Peyer's patch (tissue), 4 donors: ENCODE measurements around the gene NYAP1. TPM values are rescaled to one million over a fixed set of nuclear protein-coding genes. Genes with fewer than 3 reads are reported as not detected.

Experiments used
- DNase-seq, 3 donors: peaks; one replicate each; pipeline ENCODE4 v3.0.0-alpha.2; 2017 to 2019
- H3K27ac ChIP-seq, 4 donors: fragments of 200-600 bp; sonication (generic); one replicate each; pipeline ENCODE4 v1.5.1; 2016 to 2019
- H3K27me3 ChIP-seq, 2 donors: fragments of 200-600 bp; sonication (generic); one replicate each; pipeline ENCODE4 v1.5.1; 2019
- H3K36me3 ChIP-seq, 3 donors: fragments of 200-600 bp; sonication (generic); one replicate each; pipeline ENCODE4 v1.5.1; 2016 to 2019
- H3K4me1 ChIP-seq, 4 donors: fragments of 200-600 bp; sonication (generic); one replicate each; pipeline ENCODE4 v1.5.1; 2016 to 2019
- H3K4me3 ChIP-seq, 4 donors: fragments of 200-600 bp; sonication (generic); 1 replicate in 3 of 4; 2 replicates in 1 of 4; pipeline ENCODE4 v1.5.1; 2016 to 2019; ENCODE audit warnings: mild to moderate bottlenecking in 1 of 4
- H3K9me3 ChIP-seq, 4 donors: fragments of 200-600 bp; sonication (generic); one replicate each; pipeline ENCODE4 v1.5.1; 2016 to 2019; ENCODE audit warnings: mild to moderate bottlenecking in 1 of 4
- CTCF ChIP-seq, 6 experiments: fragments of 450-650 bp in 4 of 6; fragments of 200-600 bp in 2 of 6; sonication (generic) in 1 of 6; IDR thresholded peaks; one replicate each; pipeline ENCODE4 v1.5.1; 2017 to 2019; ENCODE audit warnings: antibody characterized with exemption in 6 of 6, mild to moderate bottlenecking in 3 of 6, moderate library complexity in 1 of 6
- POLR2A ChIP-seq, 2 donors: fragments of 450-650 bp; IDR thresholded peaks; one replicate each; pipeline ENCODE4 v1.5.1; 2017; ENCODE audit warnings: antibody characterized with exemption in 2 of 2, mild to moderate bottlenecking in 2 of 2, moderate library complexity in 2 of 2
- total RNA-seq, 4 donors: library from RNA; depleted of rRNA; stranded (reverse); fragments of >200 nt; gene quantifications; one replicate each; pipeline ENCODE4 v1.1.0, GENCODE V29; 2016

Gene NYAP1
- total RNA-seq, 4 donors from 2014 or later: 0.38 to 2.5 (median 0.40) TPM; not detected in 1

- DNase-seq: no peak
- Histone ChIP-seq H3K4me3 (no peak overlapping the region), H3K9me3 (no peaks in the 10 kb centered on the region), H3K27ac (no peak overlapping the region), H3K4me1 (peaks cover 0 to 20% (median 6%) of the 10 kb centered on the region in 4 donors), H3K27me3 (no peaks in the 10 kb centered on the region), H3K36me3 (no peaks in the 10 kb centered on the region)
- TF ChIP-seq CTCF (IDR thresholded peaks at IDR 0.05) (no peak), POLR2A (IDR thresholded peaks at IDR 0.05) (no peak)
Measured at GRCh38 chr7:100484673-100485045, 932 bp downstream of the NYAP1 start.

GRCh38 chr7:100485471-100485876, 1.7 kb downstream of the NYAP1 start:
- no peak overlapping the region for H3K4me3 ChIP-seq
- DNase-seq: no peak
- H3K27ac ChIP-seq: no peak overlapping the region
- TF ChIP-seq POLR2A (IDR thresholded peaks at IDR 0.05) (no peak), CTCF (IDR thresholded peaks at IDR 0.05) (no peak)
- H3K36me3 ChIP-seq: no peaks in the 10 kb centered on the region
- H3K27me3 ChIP-seq: no peaks in the 10 kb centered on the region
- peaks cover 0 to 16% (median 6%) of the 10 kb centered on the region in 4 donors for H3K4me1 ChIP-seq
- no peaks in the 10 kb centered on the region for H3K9me3 ChIP-seq

GRCh38 chr7:100486111-100486636, 2.4 kb downstream of the NYAP1 start:
- no peak overlapping the region for H3K4me3 ChIP-seq
- no peaks in the 10 kb centered on the region for H3K9me3 ChIP-seq
- H3K36me3 ChIP-seq: no peaks in the 10 kb centered on the region
- H3K27me3 ChIP-seq: no peaks in the 10 kb centered on the region
- no peak for DNase-seq
- no peak for TF ChIP-seq POLR2A (IDR thresholded peaks at IDR 0.05)
- no peak for TF ChIP-seq CTCF (IDR thresholded peaks at IDR 0.05)
- peaks cover 0 to 16% (median 6%) of the 10 kb centered on the region in 4 donors for H3K4me1 ChIP-seq
- H3K27ac ChIP-seq: no peak overlapping the region

GRCh38 chr7:100486753-100487446, 3.2 kb downstream of the NYAP1 start:
- Histone ChIP-seq H3K4me3 (no peak overlapping the region), H3K36me3 (no peaks in the 10 kb centered on the region), H3K27me3 (no peaks in the 10 kb centered on the region), H3K27ac (no peak overlapping the region), H3K4me1 (peaks cover 0 to 16% (median 6%) of the 10 kb centered on the region in 4 donors), H3K9me3 (no peaks in the 10 kb centered on the region)
- no peak for DNase-seq
- no peak for TF ChIP-seq CTCF (IDR thresholded peaks at IDR 0.05)
- no peak for TF ChIP-seq POLR2A (IDR thresholded peaks at IDR 0.05)

- TF ChIP-seq CTCF (IDR thresholded peaks at IDR 0.05): no peak
- no peak for TF ChIP-seq POLR2A (IDR thresholded peaks at IDR 0.05)
- no peak overlapping the region for H3K4me3 ChIP-seq
- no peak overlapping the region for H3K27ac ChIP-seq
- H3K4me1 ChIP-seq: peaks cover 0 to 12% (median 4%) of the 10 kb centered on the region in 4 donors
- H3K9me3 ChIP-seq: no peaks in the 10 kb centered on the region
- no peaks in the 10 kb centered on the region for H3K27me3 ChIP-seq
- DNase-seq: no peak
- H3K36me3 ChIP-seq: no peaks in the 10 kb centered on the region
Measured at GRCh38 chr7:100488333-100489095, 4.8 kb downstream of the NYAP1 start.
